Activated B cell treated with CpG ODN at 0.5 μM for 24 hours (primary cell): ENCODE data around the gene GLS2. TPM values are rescaled to one million over a fixed set of nuclear protein-coding genes. Genes with fewer than 3 reads are reported as not detected.
"Not testable (repeated sequence)": the region's sequence is repeated elsewhere in the genome, so short reads cannot be mapped to it uniquely, and the experiment has no call there.

Source experiments
- ATAC-seq: fragments of 200-7000 bp; cut with Tn5 transposase; one replicate; pipeline ENCODE4 v1.10.0; 2021; ENCODE audit warnings: low read depth, mild to moderate bottlenecking, moderate library complexity
- CTCF ChIA-PET: fragments of 350-600 bp; sonication (Branson Sonifier 250); formaldehyde crosslinking; loops from one replicate; lab custom pipeline; 2021; ENCODE audit warnings: antibody characterized with exemption; lab: Charles Lee
- POLR2A ChIA-PET: fragments of 350-600 bp; sonication (Branson Sonifier 250); formaldehyde crosslinking; loops from one replicate; lab custom pipeline; 2021; ENCODE audit warnings: antibody characterized with exemption; lab: Charles Lee
- DNase-seq: peaks from one replicate; pipeline ENCODE4 v3.0.0; 2022
- H3K27ac Mint-ChIP-seq: one replicate; pipeline ENCODE4 v1.8.0; 2020; ENCODE audit warnings: mixed read lengths
- H3K27me3 Mint-ChIP-seq: one replicate; pipeline ENCODE4 v1.8.0; 2021; ENCODE audit warnings: mixed read lengths
- H3K36me3 Mint-ChIP-seq: one replicate; pipeline ENCODE4 v1.8.0; 2021; ENCODE audit warnings: low read depth, mixed read lengths
- H3K4me1 Mint-ChIP-seq: one replicate; pipeline ENCODE4 v1.8.0; 2021; ENCODE audit warnings: mixed read lengths
- H3K4me3 Mint-ChIP-seq: one replicate; pipeline ENCODE4 v1.8.0; 2020; ENCODE audit warnings: mild to moderate bottlenecking, mixed read lengths
- H3K9me3 Mint-ChIP-seq: one replicate; pipeline ENCODE4 v1.8.0; 2020; ENCODE audit warnings: mixed read lengths
- CTCF ChIP-seq: fragments of 200-600 bp; IDR thresholded peaks from one replicate; pipeline ENCODE4 v1.8.0; 2022; ENCODE audit warnings: antibody characterized with exemption, mild to moderate bottlenecking
- intact Hi-C: fragments of 100-400 bp; cut with micrococcal nuclease; formaldehyde crosslinking; loops from one replicate; pipeline ENCODE4 v1.15.1; 2024
- total RNA-seq: library from RNA; stranded (reverse); gene quantifications from 2 replicates; pipeline ENCODE4 v1.2.3, GENCODE V29; 2022

GLS2 gene
- total RNA-seq, 1 donor from 2014 or later, result 3.5 TPM

DNA sequence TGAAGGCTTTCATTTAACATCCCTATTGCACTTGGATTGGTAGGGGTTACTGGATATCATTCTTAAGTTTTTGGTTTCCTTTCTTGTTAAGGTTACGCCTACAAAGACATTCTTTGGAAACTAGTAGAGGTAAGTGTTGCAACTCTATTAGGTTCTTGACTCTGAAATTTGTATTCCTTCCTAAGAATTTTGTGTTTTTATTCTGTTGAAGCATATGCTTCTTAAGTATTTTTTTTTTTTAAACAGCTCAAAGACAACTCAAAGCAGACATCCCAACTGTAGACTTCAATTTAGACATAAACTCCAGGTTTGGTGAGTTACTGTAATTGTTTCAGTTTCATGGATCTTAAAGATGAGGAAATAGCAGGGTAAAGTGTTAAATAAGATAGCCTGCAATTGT is 32.5 kb upstream of the GLS2 start:
- H3K9me3 Mint-ChIP-seq, result no peaks in the 10 kb centered on the region
- no peak for TF ChIP-seq CTCF
- peaks cover 22% of the 10 kb centered on the region for H3K4me1 Mint-ChIP-seq
- no peak overlapping the region for H3K27ac Mint-ChIP-seq
- CTCF ChIA-PET, result interaction anchor here (1.7 kb wide), 1 partner anchor 116 kb away, joined by 6 read pairs; no protein-coding TSS in a partner anchor
- no peak overlapping the region for H3K4me3 Mint-ChIP-seq
- no peaks in the 10 kb centered on the region for H3K36me3 Mint-ChIP-seq
- peaks cover 3% of the 10 kb centered on the region for H3K27me3 Mint-ChIP-seq
- intact Hi-C loops, result loop anchor here (5.0 kb wide), 1 partner anchor 37 kb away; no protein-coding TSS in a partner anchor
- ATAC-seq (no peak), DNase-seq (no peak)
- POLR2A ChIA-PET, result interaction anchor here (0.6 to 1.0 kb wide), 3 partner anchors 104 to 234 kb away, joined by 3 read pairs; partner anchors contain the start of gene PTGES3

GRCh38 chr12:56520048-56520447 is 32.1 kb upstream of the GLS2 start:
- H3K9me3 Mint-ChIP-seq, result no peaks in the 10 kb centered on the region
- peaks cover 3% of the 10 kb centered on the region for H3K27me3 Mint-ChIP-seq
- ChIA-PET CTCF (no interaction called here), POLR2A (interaction anchor here (1.0 kb wide), 1 partner anchor 168 kb away, joined by 3 read pairs; the partner anchor contains the start of gene PTGES3)
- DNase-seq, result no peak
- no peak for TF ChIP-seq CTCF
- no peak overlapping the region for H3K27ac Mint-ChIP-seq
- no peak for ATAC-seq
- H3K4me1 Mint-ChIP-seq, result peaks cover 22% of the 10 kb centered on the region
- intact Hi-C loops, result loop anchor here (5.0 kb wide), 1 partner anchor 37 kb away; no protein-coding TSS in a partner anchor
- no peaks in the 10 kb centered on the region for H3K36me3 Mint-ChIP-seq
- H3K4me3 Mint-ChIP-seq, result no peak overlapping the region

DNA sequence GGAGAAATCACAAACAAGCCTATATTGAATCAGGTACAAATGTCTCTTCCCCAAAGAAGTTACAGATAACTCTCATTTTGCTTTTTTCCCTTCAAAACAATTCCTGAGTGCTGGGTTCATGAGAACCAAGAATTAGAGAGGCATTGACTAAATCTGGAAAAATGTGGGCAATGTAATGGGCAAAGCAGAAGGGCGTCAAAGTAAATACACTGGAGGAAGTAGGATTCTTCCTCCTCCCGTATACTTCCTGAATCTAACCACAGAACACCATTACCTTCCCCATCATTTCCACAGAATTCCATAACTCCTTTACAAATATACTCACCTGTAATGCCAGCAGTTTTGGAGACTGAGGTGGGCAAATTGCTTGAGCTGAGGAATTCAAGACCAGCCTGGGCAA is 30.6 kb upstream of the GLS2 start:
- no peak for TF ChIP-seq CTCF
- intact Hi-C loops, result no loop called here
- peaks cover 23% of the 10 kb centered on the region for H3K4me1 Mint-ChIP-seq
- DNase-seq (no peak), ATAC-seq (no peak)
- H3K27ac Mint-ChIP-seq, result no peak overlapping the region
- no peaks in the 10 kb centered on the region for H3K9me3 Mint-ChIP-seq
- peaks cover 4% of the 10 kb centered on the region for H3K27me3 Mint-ChIP-seq
- no peak overlapping the region for H3K4me3 Mint-ChIP-seq
- CTCF ChIA-PET, result no interaction called here
- H3K36me3 Mint-ChIP-seq, result no peaks in the 10 kb centered on the region
- POLR2A ChIA-PET, result no interaction called here

- no peak overlapping the region for H3K27ac Mint-ChIP-seq
- no peak for DNase-seq
- POLR2A ChIA-PET, result no interaction called here
- H3K27me3 Mint-ChIP-seq, result peaks cover 4% of the 10 kb centered on the region
- no peaks in the 10 kb centered on the region for H3K36me3 Mint-ChIP-seq
- CTCF ChIA-PET, result interaction anchor here (1.6 kb wide), 1 partner anchor 55 kb away, joined by 3 read pairs; no protein-coding TSS in a partner anchor
- TF ChIP-seq CTCF, result no peak
- intact Hi-C loops, result no loop called here
- H3K4me3 Mint-ChIP-seq, result no peak overlapping the region
- no peaks in the 10 kb centered on the region for H3K9me3 Mint-ChIP-seq
- H3K4me1 Mint-ChIP-seq, result peaks cover 23% of the 10 kb centered on the region
- ATAC-seq, result no peak
Observed at GRCh38 chr12:56517854-56518253, 29.9 kb upstream of the GLS2 start.

DNA sequence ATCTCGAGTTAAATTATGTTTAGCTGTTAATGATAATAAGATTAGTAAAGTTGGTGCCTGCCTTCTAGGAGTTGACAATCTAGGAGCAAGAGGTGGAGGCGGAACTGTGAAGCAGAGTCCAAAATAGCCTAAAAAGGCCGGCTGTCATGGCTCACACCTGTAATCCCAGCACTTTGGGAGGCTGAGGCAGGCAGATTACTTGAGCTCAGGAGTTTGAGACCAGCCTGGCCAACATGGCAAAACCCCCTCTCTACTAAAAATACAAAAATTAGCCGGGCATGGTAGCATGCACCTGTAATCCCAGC is 26.0 kb upstream of the GLS2 start:
- H3K36me3 Mint-ChIP-seq, H3K27me3 Mint-ChIP-seq, intact Hi-C loops, ATAC-seq, DNase-seq, H3K9me3 Mint-ChIP-seq, H3K4me1 Mint-ChIP-seq, H3K4me3 Mint-ChIP-seq, H3K27ac Mint-ChIP-seq: not testable (repeated sequence)
- CTCF ChIA-PET, result interaction anchor here (0.6 to 2.6 kb wide), 14 partner anchors 18 to 597 kb away, joined by 3 to 12 read pairs (median 4); partner anchors contain the start of gene STAT6
- POLR2A ChIA-PET, result interaction anchor here (0.6 to 2.2 kb wide), 3 partner anchors 60 to 132 kb away, joined by 3 to 5 read pairs (median 3); partner anchors contain the start of gene ATP5F1B

- Mint-ChIP-seq H3K4me3 (no peak overlapping the region), H3K9me3 (no peaks in the 10 kb centered on the region), H3K27me3 (peaks cover 1% of the 10 kb centered on the region), H3K27ac (no peak overlapping the region), H3K36me3 (no peaks in the 10 kb centered on the region), H3K4me1 (peaks cover 2% of the 10 kb centered on the region)
- ATAC-seq (no peak), DNase-seq (no peak)
- CTCF ChIA-PET, result no interaction called here
- intact Hi-C loops, result no loop called here
- POLR2A ChIA-PET, result no interaction called here
- no peak for TF ChIP-seq CTCF
Observed at GRCh38 chr12:56510786-56511185, 22.8 kb upstream of the GLS2 start.

- H3K9me3 Mint-ChIP-seq, ATAC-seq, H3K27ac Mint-ChIP-seq, CTCF ChIA-PET, POLR2A ChIA-PET, DNase-seq, H3K27me3 Mint-ChIP-seq, H3K4me1 Mint-ChIP-seq, H3K4me3 Mint-ChIP-seq, H3K36me3 Mint-ChIP-seq: not testable (repeated sequence)
- intact Hi-C loops, result loop anchor here (2.0 kb wide), 1 partner anchor 381 kb away; the partner anchor contains the start of gene ZC3H10
Observed at GRCh38 chr12:56499879-56500278, 11.9 kb upstream of the GLS2 start.

DNA sequence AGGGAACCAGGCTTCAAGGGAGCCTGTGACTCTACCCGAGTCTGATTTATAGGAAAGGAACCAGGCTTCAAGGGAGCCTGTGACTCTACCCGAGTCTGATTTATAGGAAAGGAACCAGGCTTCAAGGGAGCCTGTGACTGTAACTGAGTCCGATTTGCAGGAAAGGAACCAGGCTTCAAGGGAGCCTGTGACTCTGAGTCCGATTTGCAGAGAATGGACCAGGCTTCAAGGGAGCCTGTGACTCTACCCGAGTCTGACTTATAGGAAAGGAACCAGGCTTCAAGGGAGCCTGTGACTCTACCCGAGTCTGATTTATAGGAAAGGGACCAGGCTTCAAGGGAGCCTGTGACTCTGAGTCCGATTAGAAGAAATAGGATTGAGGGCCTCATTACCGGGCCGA is 11.5 kb upstream of the GLS2 start:
- H3K36me3 Mint-ChIP-seq, H3K4me3 Mint-ChIP-seq, H3K9me3 Mint-ChIP-seq, intact Hi-C loops, H3K4me1 Mint-ChIP-seq, H3K27ac Mint-ChIP-seq, ATAC-seq, DNase-seq, CTCF ChIA-PET, POLR2A ChIA-PET, H3K27me3 Mint-ChIP-seq: not testable (repeated sequence)
